Ishikawa (cell line): ENCODE results near the gene OLFML2A.

ENCODE experiments used
- CREB1 ChIP-seq: IDR thresholded peaks from 2 replicates; pipeline ENCODE4 v1.6.1; 2012; ENCODE audit warnings: low read depth
- EGR1 ChIP-seq: IDR thresholded peaks from 2 replicates; pipeline ENCODE4 v1.6.1; 2012
- EP300 ChIP-seq: IDR thresholded peaks from 2 replicates; pipeline ENCODE4 v1.6.1; 2012; ENCODE audit warnings: borderline replicate concordance
- MAX ChIP-seq: IDR thresholded peaks from 2 replicates; pipeline ENCODE4 v1.6.1; 2012
- NFIC ChIP-seq: IDR thresholded peaks from 2 replicates; pipeline ENCODE4 v1.6.1; 2012
- TCF12 ChIP-seq: IDR thresholded peaks from 2 replicates; pipeline ENCODE4 v1.6.1; 2012; ENCODE audit warnings: low read depth
- ZBTB7A ChIP-seq: IDR thresholded peaks from 2 replicates; pipeline ENCODE4 v1.6.1; 2012; ENCODE audit warnings: low read depth

DNA sequence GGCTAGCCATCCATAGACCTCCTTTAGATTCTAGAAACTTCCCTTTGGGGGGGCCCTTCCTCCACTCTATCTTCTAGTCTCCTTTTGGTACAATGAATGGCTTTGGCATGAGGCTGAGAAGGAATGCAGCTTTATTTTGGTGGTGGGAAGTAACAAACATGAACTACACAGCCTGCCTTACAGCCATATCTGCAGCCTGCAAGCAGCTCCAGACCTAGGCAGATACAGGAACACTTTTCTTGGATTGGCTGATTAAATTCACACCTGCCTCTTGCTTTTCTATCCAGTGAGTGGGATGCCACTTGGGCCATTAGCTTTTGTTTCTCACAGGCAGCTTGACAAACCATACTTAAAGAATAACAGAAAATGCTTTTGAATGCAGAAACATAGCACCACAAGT lies 34.0 kb upstream of the OLFML2A start:
- TF ChIP-seq TCF12 (no peak), EGR1 (no peak), MAX (no peak), EP300 (no peak), CREB1 (no peak), NFIC (no peak), ZBTB7A (no peak)
